Muscle layer of colon (tissue), 2 donors: ENCODE measurements around the gene RELN.

Source experiments
- H3K27ac ChIP-seq: one replicate; pipeline ENCODE4 v1.7.0; 2013; ENCODE audit warnings: low read depth, mild to moderate bottlenecking, low read length, moderate library complexity
- H3K27me3 ChIP-seq, 2 donors: one replicate each; pipeline ENCODE4 v1.7.0; 2013; ENCODE audit warnings: low read length in 2 of 2, mild to moderate bottlenecking in 2 of 2; ENCODE audit not compliant: insufficient read depth in 2 of 2, control insufficient read depth in 1 of 2
- H3K36me3 ChIP-seq: one replicate; pipeline ENCODE4 v1.7.0; 2013; ENCODE audit warnings: mild to moderate bottlenecking, low read length; ENCODE audit not compliant: insufficient read depth
- H3K4me1 ChIP-seq: one replicate; pipeline ENCODE4 v1.7.0; 2013; ENCODE audit warnings: mild to moderate bottlenecking, low read length; ENCODE audit not compliant: insufficient read depth
- H3K4me3 ChIP-seq, 2 donors: one replicate each; pipeline ENCODE4 v1.7.0; 2013; ENCODE audit warnings: low read length in 2 of 2, low read depth in 1 of 2, mild to moderate bottlenecking in 1 of 2, moderate library complexity in 1 of 2
- H3K9ac ChIP-seq: one replicate; pipeline ENCODE4 v1.7.0; 2013; ENCODE audit warnings: low read length
- H3K9me3 ChIP-seq: one replicate; pipeline ENCODE4 v1.7.0; 2013; ENCODE audit warnings: mild to moderate bottlenecking, low read length
- donor health status: abdominal sarcoma.
- donor health status: Adenocarcinoma of cecum.

The RELN gene

DNA sequence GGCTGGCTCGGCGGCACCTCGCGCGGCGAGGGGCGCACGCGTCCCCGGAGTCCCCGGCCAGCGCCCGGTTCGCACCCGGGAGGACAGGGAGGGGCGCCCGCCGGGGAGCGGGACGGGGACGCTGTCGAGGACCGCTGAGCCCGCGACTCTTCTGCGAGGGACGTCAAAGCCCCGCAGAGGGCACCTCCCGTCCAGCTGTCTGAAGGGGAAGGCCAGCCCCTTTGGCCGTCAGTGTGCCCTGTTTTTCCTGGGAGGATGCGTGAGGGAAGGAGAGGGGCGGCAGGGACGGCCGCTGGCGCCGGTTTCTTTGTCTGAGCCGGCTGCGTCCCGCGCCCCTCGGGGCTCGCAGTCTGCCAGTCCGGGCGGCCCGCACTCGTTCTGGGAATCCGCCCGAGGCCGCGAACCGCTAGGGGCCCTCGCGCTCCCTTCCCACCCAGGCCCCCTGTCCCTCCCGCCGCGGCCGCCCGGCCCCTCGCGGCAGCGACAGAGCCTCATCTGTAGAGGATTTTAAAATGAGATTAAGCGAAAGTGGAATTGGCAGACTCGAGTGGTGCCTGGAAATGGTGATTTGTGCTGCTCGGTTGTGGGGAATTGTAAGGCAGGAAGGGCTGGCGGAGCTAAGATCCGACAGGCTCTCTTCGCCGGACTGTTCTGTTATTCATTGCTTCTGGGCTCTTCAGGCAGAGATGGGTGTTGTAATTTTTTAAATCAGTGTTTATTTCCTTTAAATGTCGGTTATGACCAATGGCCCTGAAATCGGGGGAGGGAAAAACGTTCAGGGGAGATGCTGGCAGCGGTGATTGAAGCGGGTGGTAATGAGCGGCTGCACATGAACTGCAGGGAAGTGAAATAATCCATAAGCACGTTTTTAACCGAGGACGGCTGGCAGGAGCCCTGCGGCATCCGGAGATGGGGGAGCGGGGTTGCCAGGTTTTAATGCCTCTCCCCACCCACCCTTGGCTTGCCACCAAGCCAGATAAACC, 618 bp upstream of the RELN start:
- Histone ChIP-seq H3K36me3 (no peaks in the 10 kb centered on the region), H3K9ac (no peak overlapping the region), H3K4me1 (no peaks in the 10 kb centered on the region), H3K27ac (no peak overlapping the region), H3K27me3 (peaks cover 11 to 26% of the 10 kb centered on the region in 2 donors), H3K4me3 (peak overlapping the region; percentile 32 to 55), H3K9me3 (no peaks in the 10 kb centered on the region)

DNA sequence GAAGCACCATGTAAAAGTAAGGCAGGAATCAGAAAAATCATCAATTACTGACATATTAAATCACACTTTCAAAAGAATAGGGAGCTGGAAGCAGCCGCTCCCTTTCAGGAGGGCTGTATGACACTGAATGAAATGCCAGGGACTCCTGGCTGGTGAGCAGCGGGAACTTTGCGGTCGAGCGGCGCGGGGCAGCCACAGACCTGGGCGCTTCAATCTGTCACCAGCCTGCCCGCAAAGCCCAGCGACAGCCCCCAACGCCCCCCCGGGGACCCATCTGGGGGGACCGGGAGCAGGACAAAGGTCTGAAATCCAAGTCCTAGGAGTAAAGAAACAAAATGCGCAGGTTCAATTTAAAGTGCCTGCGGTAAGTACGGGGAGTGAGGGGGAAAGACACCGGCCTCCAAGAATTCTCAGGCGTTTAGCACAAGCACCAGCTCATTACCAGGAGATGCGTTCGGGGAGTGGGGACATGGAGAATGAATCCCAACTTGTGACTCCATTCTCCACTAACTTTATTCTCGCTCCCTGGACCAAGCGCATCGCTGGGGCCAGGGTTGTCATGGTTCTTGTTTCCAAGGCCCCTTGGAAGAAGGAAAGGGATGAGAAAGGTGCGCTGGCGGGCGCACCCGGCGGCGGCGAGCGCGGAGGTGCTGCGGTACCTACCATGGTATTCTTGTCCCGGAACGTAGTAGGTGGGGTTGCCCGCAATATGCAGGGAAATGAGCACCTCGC, 824 bp downstream of the RELN start:
- H3K27ac ChIP-seq: no peak overlapping the region
- H3K4me3 ChIP-seq: no peak overlapping the region
- H3K9me3 ChIP-seq: no peaks in the 10 kb centered on the region
- H3K36me3 ChIP-seq: no peaks in the 10 kb centered on the region
- H3K4me1 ChIP-seq: no peaks in the 10 kb centered on the region
- peaks cover 11 to 26% of the 10 kb centered on the region in 2 donors for H3K27me3 ChIP-seq
- H3K9ac ChIP-seq: no peak overlapping the region

DNA sequence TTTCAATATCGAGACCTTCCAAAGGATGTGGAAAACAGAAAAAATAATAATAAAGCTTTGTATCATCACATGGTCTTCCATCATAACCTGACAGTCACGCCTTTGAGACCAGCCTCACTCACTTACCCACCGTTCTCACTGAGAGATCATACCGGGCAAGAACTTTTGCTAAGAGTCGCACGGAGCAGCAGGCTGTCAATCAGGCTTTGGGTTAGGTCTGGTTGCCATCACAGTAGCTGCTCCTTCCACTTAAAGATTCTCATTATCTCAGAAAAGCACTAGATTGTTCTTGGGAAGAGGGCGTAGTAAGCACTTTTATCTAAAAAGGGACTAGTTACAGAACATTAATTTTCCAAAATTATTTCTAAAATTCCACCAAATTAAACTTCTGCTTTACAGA, 2.0 kb downstream of the RELN start:
- Histone ChIP-seq H3K4me3 (no peak overlapping the region), H3K9me3 (no peaks in the 10 kb centered on the region), H3K4me1 (no peaks in the 10 kb centered on the region), H3K36me3 (no peaks in the 10 kb centered on the region), H3K27ac (no peak overlapping the region), H3K9ac (no peak overlapping the region), H3K27me3 (peaks cover 11 to 26% of the 10 kb centered on the region in 2 donors)

DNA sequence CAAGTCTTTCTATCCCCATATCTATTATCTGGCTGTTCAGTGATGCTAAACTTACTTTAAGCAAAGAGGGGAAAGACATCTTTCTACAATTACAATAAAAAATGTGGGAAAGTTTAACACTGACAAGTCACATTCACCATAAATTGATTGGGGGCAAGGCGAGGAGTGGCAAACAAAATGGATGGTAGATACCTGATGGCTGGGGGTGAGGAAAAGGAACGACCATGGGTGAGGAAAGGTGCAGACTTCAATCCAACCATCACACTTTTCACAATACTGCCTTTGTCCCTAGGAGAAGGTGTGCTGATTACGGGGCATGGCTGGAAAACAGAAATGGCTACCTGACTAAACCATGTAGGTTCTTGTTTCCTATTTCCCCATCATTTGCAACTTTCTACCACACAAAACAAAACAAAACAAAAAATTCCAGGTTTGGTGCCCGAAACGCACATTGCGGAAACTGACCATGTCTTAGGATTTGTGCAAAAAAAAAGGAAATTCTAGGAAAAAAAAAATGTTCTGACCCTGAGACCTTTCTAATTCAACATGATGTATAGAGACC, 3.8 kb downstream of the RELN start:
- Histone ChIP-seq H3K36me3 (no peaks in the 10 kb centered on the region), H3K4me1 (no peaks in the 10 kb centered on the region), H3K9me3 (no peaks in the 10 kb centered on the region), H3K9ac (no peak overlapping the region), H3K27ac (no peak overlapping the region), H3K27me3 (peaks cover 11 to 19% of the 10 kb centered on the region in 2 donors), H3K4me3 (no peak overlapping the region)

DNA sequence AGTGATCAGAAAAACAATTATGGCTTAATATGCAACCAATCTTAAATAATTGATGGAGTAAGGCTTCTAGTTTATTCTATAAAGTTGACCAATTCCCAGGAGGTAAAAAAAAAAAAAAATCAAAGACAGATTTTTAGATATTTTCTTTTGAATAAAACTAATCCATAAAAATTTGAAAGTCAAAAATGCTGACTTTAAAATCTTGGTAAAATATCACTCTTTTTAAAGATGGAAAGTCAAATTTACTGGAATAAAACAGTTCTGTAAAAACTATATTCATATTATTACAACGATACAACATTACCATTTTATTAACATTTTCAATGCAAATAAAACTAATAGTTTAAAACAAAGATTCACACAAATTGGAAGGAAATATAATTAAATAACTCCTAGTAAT, 5.4 kb downstream of the RELN start:
- Histone ChIP-seq H3K36me3 (no peaks in the 10 kb centered on the region), H3K4me1 (no peaks in the 10 kb centered on the region), H3K4me3 (no peak overlapping the region), H3K27me3 (peaks cover 11 to 13% of the 10 kb centered on the region in 2 donors), H3K27ac (no peak overlapping the region), H3K9me3 (no peaks in the 10 kb centered on the region), H3K9ac (no peak overlapping the region)

DNA sequence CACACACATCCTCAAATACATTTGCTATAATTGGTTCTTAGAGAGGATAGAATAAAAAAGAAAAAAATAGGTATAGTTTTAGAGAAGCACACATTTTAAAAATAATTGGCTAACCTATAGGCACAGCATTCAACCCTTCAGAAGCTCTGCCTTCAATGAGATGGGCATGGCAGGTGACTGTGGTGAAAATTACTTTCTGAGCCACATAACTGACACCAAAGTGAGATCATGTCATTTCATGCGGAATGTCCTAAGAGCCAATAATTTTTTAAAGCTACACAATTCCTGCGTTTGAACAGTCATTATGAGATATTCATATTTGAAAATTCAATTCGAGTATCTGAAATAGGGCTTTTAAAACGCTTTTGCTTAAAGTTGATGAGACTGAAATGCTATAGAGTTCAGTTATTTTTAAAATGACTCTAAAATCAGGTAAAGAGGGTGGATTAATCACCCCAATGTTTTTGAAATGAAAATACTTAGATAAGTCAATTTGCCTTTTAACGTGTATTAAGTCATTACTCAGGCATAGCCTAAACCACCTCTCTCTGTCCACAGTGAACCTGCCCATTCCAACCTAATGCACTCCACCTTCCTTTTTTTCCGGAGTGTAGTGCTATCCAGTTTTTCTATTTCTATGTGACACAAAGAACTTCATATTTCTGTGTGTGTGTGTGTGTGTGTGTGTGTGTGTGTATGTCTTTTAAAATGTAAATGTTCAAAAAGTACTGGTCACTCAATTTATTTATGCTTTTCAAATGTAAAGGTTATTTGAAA, 6.1 kb downstream of the RELN start:
- H3K4me1 ChIP-seq: no peaks in the 10 kb centered on the region
- H3K27me3 ChIP-seq: peaks cover 4 to 7% of the 10 kb centered on the region in 2 donors
- H3K27ac ChIP-seq: no peak overlapping the region
- no peak overlapping the region for H3K4me3 ChIP-seq
- no peak overlapping the region for H3K9ac ChIP-seq
- H3K36me3 ChIP-seq: no peaks in the 10 kb centered on the region
- H3K9me3 ChIP-seq: no peaks in the 10 kb centered on the region

DNA sequence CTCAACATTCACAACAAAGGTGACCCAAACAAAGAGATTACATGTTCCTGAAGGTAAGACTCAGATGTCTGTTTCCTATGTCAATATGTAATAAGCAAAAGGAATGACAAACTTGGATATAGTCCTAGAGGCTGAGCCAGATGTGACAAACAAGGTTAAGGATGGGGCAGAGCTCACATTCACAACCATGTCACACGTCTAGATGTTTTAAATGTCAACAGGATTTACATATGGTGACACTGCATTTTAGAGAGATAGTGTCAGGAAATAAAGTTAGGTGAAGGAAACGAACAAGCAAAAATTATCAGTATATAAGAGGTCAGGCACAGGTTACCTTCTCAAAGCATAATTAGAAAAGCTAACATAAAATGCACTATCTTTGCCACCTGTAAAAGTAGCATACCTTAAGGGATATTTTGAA, 8.4 kb downstream of the RELN start:
- no peak overlapping the region for H3K27ac ChIP-seq
- no peak overlapping the region for H3K4me3 ChIP-seq
- H3K9me3 ChIP-seq: no peaks in the 10 kb centered on the region
- H3K9ac ChIP-seq: no peak overlapping the region
- H3K4me1 ChIP-seq: no peaks in the 10 kb centered on the region
- no peaks in the 10 kb centered on the region for H3K27me3 ChIP-seq
- H3K36me3 ChIP-seq: no peaks in the 10 kb centered on the region

DNA sequence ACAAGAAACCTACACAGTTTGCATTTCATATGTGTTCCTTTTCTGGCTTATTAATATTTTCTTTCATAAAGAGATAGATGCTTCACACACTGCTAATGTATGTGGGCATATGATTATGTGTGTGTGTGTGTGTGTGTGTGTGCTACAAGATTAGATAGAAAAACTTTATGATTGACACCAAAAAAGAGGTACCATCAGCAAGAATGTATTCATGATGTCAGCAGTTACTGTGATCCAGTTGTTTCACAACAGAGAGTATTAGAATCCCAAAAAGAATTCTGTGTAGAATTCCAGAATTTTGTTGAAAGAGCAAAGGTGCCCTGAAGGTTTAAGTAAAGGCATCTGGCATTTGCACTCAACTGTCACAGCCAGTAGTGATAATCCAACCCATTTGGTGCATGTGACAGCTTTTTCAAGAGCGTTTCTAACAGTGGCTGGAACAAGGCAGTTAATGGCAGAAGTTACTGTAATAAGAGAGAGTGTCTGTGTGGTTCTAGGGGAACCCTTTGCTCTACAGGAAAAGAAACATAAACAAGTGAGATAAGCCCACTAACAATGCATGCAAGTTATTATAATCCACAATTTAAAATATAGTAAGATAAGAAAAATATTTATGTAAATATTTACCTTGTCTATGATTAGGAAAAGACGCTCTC, 16.6 kb downstream of the RELN start:
- H3K36me3 ChIP-seq: no peaks in the 10 kb centered on the region
- H3K27me3 ChIP-seq: no peaks in the 10 kb centered on the region
- no peaks in the 10 kb centered on the region for H3K9me3 ChIP-seq
- no peak overlapping the region for H3K9ac ChIP-seq
- H3K27ac ChIP-seq: no peak overlapping the region
- H3K4me1 ChIP-seq: no peaks in the 10 kb centered on the region
- no peak overlapping the region for H3K4me3 ChIP-seq

DNA sequence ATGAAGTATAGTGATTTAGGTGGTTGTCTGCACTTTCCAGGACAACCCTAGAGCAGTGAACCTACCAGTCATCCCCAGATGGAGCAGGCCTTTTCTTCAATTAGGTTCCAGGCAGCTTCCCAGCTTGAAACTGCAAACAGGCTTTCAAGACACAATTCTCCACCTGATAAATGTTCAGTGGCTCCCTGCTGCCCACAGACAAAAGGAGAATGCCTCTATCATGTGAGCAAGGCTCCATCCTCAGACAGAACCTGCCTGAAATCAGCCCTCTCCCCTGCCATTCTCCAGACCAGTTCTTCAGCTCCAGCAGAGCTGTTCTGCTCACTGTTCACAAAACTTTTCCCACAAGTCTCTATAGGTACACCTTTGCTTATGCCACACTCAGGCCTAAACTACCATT, 22.1 kb downstream of the RELN start:
- Histone ChIP-seq H3K4me3 (no peak overlapping the region), H3K27ac (no peak overlapping the region), H3K27me3 (no peaks in the 10 kb centered on the region), H3K36me3 (no peaks in the 10 kb centered on the region), H3K9me3 (no peaks in the 10 kb centered on the region), H3K9ac (no peak overlapping the region), H3K4me1 (no peaks in the 10 kb centered on the region)

DNA sequence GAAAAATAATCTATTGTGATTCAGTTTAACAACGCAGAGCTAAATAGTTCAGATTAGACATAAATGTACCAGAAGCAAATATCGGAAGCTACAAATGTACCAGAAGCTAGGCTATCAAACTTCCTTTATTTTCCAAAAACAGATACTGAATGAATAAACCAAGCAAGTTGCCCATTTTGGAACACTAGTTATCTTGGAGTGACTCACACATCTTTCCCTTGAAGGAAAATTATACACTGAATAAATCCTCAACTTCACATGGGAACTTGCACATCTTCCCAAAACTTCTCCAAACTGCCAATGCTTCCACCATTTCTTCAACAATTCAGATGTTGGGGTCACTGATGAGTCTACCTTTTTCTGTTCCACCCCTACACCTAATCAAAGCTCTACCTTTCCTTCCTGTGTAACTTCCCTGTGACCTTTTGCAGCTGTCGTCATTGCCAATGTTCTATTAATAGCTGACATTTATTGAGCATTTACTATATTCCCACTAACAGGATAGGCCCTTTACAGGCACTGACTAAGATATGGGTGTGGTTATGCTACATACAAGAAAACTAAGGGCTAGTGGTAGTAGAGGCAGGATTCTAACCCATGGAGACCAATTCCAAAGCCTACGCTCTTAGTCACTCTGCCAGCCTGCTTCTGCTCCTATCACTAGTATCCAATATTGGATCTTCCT, 22.7 kb downstream of the RELN start:
- Histone ChIP-seq H3K9ac (no peak overlapping the region), H3K36me3 (no peaks in the 10 kb centered on the region), H3K27ac (no peak overlapping the region), H3K9me3 (no peaks in the 10 kb centered on the region), H3K4me1 (no peaks in the 10 kb centered on the region), H3K4me3 (no peak overlapping the region), H3K27me3 (no peaks in the 10 kb centered on the region)
